GM11168 (cell line): ENCODE results near the gene SYT14.
"Not testable (repeated sequence)": the region's sequence is repeated elsewhere in the genome, so short reads cannot be mapped to it uniquely, and the experiment has no call there.

Source experiments
- in situ Hi-C: fragments of 300-500 bp; cut with MboI; formaldehyde crosslinking; loops from one replicate; pipeline ENCODE4 v1.12.0; 2022; ENCODE audit warnings: low sequenced_read_pairs; ENCODE audit not compliant: unreplicated experiment

The SYT14 gene

GRCh38 chr1:210021145-210021860 is 83.3 kb downstream of the SYT14 start:
- in situ Hi-C loops = no loop called here

GRCh38 chr1:210022044-210022443 is 84.0 kb downstream of the SYT14 start:
- in situ Hi-C loops = no loop called here

DNA sequence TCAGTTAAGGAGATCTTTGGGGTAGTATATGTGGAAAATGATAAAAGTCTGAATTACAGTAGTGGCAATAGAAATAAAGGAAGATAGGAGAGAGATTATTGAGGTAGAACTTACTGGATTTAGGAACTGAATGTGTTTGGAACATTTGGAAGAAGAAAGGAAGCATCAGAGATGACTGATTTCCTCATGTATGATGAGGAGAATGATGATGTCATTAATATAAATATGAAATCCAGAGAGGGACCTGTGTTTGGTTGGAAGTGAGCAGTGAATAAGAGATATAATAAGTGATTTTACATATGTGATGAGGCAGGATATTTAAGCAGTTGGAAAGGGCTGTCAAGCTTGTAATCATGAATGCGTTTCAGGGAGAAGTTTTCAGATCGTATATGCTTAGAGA is 86.3 kb downstream of the SYT14 start:
- in situ Hi-C loops = no loop called here

GRCh38 chr1:210024996-210025395 is 87.0 kb downstream of the SYT14 start:
- in situ Hi-C loops = no loop called here

DNA sequence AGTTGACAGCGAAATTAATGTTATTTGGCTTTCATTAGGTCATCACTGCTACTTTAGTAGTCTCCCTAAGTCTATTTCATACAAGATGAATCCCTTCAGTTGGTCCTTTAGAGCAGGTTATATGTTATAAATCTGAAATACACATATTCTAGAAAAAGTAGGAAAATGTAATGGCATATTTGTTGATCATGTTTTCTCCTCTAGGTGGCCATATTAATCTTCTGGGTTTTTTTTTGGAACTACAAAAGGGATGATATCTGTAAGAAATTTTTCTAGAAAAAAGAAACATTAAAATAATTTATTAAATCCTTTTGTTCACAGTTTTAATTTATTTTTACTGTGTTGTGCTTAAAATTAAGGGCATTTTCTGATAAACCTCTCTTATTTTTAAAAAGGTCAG is 87.9 kb downstream of the SYT14 start:
- in situ Hi-C loops = no loop called here

- in situ Hi-C loops = no loop called here
These were observed 90.0 kb downstream of the SYT14 start for GRCh38 chr1:210027994-210028393.

- in situ Hi-C loops = no loop called here
These were observed 93.5 kb downstream of the SYT14 start for GRCh38 chr1:210031473-210031872.

DNA sequence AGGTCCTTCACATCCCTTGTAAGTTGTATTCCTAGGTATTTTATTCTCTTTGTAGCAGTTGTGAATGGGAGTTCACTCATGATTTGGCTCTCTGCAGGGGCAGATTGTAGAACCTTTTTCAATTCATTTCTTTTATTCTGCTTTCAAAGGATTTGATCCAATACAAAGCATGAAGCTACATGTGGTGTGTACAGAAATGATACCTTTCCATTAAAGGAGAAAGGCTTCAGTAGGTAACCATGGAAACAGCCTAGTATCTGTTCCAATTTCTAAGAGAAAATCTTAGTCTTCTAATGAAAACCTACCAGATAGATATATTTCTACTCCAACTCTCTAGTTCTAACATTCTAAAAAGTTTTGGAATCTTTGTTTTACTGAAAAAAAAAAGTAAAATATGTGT is 105.0 kb downstream of the SYT14 start:
- in situ Hi-C loops = no loop called here

- in situ Hi-C loops = no loop called here
These were observed 111.6 kb downstream of the SYT14 start for GRCh38 chr1:210049616-210050015.

- in situ Hi-C loops = not testable (repeated sequence)
These were observed 112.5 kb downstream of the SYT14 start for GRCh38 chr1:210050491-210050890.

DNA sequence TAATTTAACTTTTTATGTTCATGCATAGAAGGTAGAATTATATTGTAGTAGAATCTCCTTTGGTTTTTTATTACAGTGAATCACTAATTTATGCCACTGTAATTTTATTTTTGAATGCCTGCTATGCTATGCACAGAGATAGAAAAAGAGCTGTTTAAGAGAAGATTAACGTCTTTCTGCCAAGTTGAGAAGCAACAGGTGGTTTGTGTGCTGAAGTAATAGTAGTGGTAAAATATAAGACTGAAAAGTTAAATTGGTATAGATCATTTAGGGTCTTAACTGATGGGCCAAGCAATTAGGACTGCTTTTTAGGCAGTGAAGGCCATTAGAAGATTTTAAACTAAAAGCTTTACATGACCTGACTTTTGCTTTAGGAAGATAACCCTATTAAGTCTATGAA is 115.1 kb downstream of the SYT14 start:
- in situ Hi-C loops = no loop called here

DNA sequence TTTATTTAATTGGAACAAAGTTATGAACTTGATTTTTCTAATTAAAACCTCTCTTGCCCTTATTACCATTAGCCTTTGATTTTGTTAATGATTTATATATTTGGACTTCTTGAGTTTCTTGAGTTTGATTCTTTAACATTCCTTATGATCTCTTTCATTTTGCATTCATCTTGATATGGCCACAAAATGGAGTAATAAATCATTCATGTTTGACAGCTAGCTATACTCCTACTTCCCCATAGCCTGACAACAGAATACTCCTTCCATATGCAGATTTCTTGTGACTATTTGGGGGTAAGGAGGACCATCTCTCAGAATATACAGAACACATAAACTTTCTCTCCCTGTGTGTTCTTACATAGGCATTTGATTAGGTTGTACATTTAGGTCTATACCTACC is 119.6 kb downstream of the SYT14 start:
- in situ Hi-C loops = no loop called here

- in situ Hi-C loops = no loop called here
These were observed 124.0 kb downstream of the SYT14 start for GRCh38 chr1:210061992-210062391.

DNA sequence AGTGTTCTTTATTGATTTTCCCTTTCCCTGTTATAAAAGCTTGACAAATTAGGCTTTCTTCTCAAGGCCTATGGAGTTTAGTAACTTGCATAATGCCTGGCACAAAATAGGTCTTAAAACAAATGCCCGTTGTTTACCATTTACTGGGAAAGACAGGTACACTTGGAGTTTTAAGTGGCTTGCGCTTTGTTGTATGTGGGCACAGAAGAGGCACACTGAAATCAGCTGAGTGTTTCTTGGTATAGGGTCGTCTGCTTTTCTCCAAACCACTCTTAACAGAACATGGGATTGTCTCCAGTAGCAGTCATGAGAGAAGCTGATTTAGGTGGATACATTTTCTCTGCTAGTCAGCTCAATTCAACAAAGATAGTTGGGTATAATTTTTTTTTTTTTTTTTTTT is 132.5 kb downstream of the SYT14 start:
- in situ Hi-C loops = no loop called here

DNA sequence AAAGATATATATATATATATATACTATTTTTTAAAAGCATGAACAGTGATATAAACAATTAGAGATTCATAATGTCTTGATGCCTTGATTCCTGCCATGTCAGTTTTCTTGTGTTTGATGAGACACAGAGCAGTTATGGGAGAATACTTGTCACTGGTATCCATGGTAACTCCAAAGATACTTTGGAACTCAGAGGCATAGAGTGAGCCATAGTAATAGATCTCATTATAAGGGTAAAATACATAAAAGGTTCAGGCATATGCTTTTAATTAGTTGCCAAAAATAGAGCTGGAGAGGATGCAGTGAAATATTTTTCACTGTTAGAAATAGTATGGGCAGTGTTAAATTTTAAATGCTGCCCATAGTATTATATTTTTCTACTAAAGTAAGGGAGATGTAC is 134.1 kb downstream of the SYT14 start:
- in situ Hi-C loops = no loop called here

DNA sequence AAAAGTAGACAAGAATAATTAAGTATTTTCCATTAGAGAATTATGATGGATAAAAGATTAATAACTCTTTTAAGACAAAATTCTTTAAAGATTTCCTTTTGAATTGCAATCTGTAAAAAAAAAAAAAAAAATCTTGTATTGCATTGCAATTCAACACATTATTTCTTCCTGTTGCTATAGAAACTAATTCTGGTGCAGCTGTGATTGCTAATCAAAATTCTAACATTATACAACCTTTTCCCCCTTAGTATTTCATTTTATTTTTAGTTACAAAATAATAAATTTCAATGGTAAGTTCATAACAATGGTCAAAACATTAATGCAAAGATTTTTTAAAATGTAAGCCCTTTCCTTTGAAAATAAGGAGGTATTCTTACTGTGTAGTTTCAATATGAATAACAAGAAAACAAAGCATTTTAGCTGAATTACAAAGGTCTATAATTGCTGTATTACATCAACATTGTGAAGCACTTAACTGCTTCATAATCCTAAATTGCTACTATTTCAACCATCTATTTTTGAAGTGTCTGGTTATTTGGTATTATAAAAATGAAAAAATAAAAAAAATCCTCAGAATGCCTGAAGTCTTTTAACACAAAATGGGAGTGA is 135.0 kb downstream of the SYT14 start:
- in situ Hi-C loops = no loop called here

GRCh38 chr1:210074904-210075303 is 136.9 kb downstream of the SYT14 start:
- in situ Hi-C loops = no loop called here

DNA sequence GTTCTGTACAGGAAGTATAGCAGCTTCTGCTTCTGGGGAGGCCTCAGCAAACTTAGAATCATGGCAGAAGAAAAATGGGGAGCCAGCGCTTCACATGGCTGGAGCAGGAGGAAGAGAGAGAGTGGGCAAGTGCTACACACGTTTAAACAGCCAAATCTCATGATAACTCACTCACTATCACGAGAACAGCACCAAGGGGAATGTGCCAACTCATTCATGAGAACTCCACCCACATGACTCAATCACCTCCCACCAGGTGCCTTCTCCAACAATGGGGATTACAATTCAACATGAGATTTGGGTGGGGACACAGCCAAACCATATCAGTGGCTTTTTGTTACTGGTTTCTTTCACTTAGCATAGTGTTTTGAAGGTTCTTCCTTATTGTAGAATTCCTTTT is 138.6 kb downstream of the SYT14 start:
- in situ Hi-C loops = no loop called here

GRCh38 chr1:210081494-210081893 is 143.5 kb downstream of the SYT14 start:
- in situ Hi-C loops = no loop called here

- in situ Hi-C loops = no loop called here
These were observed 147.3 kb downstream of the SYT14 start for GRCh38 chr1:210085359-210085758.

- in situ Hi-C loops = no loop called here
These were observed 149.0 kb downstream of the SYT14 start for GRCh38 chr1:210087058-210087457.

GRCh38 chr1:210089855-210090254 is 151.8 kb downstream of the SYT14 start:
- in situ Hi-C loops = no loop called here
